Thyroid gland (tissue), 4 donors: ENCODE measurements around the gene CHST12.

Source experiments
- CTCF ChIP-seq, 6 experiments: fragments of 200-600 bp in 3 of 6; fragments of 450-650 bp in 3 of 6; sonication (generic) in 3 of 6; IDR thresholded peaks; one replicate each; pipeline ENCODE4 v1.5.1; 2016 to 2019; ENCODE audit warnings: antibody characterized with exemption in 6 of 6, mild to moderate bottlenecking in 2 of 6, inconsistent platforms in 1 of 6, moderate library complexity in 1 of 6
- POLR2A ChIP-seq, 2 donors: fragments of 450-650 bp; IDR thresholded peaks; one replicate each; pipeline ENCODE4 v1.6.1; 2017; ENCODE audit warnings: antibody characterized with exemption in 2 of 2, mild to moderate bottlenecking in 2 of 2, moderate library complexity in 1 of 2

GRCh38 chr7:2355705-2356008 lies 47.8 kb upstream of the CHST12 start:
- TF ChIP-seq POLR2A (IDR thresholded peaks at IDR 0.05): no peak
- no peak for TF ChIP-seq CTCF (IDR thresholded peaks at IDR 0.05)
